K562 (cell line): ENCODE results near the gene FHIP2A.

Experiments
- FOXK1 ChIP-seq: sonication (generic); formaldehyde crosslinking; IDR thresholded peaks from 2 replicates; pipeline ENCODE4 v1.8.0; 2022; ENCODE audit warnings: missing genetic modification reagents, mild to moderate bottlenecking, borderline replicate concordance
- HDGF ChIP-seq: fragments of 450-650 bp; IDR thresholded peaks from 2 replicates; pipeline ENCODE4 v1.6.1; 2016
- MYNN ChIP-seq, 2 experiments: sonication (generic); formaldehyde crosslinking in 1 of 2; IDR thresholded peaks; 2 replicates each; pipeline versions ENCODE4 v1.5.0 to v1.6.1; 2016 to 2020; ENCODE audit warnings: antibody characterized with exemption in 1 of 2, missing genetic modification reagents in 1 of 2
- NFIC ChIP-seq: fragments of 450-650 bp; IDR thresholded peaks from 2 replicates; pipeline ENCODE4 v1.6.1; 2017; ENCODE audit warnings: mild to moderate bottlenecking, inconsistent platforms
- NR3C1 ChIP-seq: sonication (generic); formaldehyde crosslinking; IDR thresholded peaks from 2 replicates; pipeline ENCODE4 v1.8.1; 2022; ENCODE audit warnings: missing genetic modification reagents
- POLR2A ChIP-seq: fragments of 450-650 bp; conservative IDR thresholded peaks from 2 replicates; pipeline ENCODE4 v1.6.1; 2016
- POLR2AphosphoS5 ChIP-seq: IDR thresholded peaks from 2 replicates; pipeline ENCODE4 v1.6.1; 2011; ENCODE audit warnings: mild to moderate bottlenecking, low read depth, low read length, moderate library complexity; ENCODE audit not compliant: control insufficient read depth, insufficient read depth
- RFX5 ChIP-seq: IDR thresholded peaks from 2 replicates; pipeline ENCODE4 v1.6.1; 2011; ENCODE audit warnings: low read depth, mild to moderate bottlenecking, improper control_type of control experiment, low read length
- XRCC5 ChIP-seq: fragments of 200-400 bp; formaldehyde crosslinking; IDR thresholded peaks from 2 replicates; pipeline ENCODE4 v1.6.1; 2017; ENCODE audit warnings: low read depth, mild to moderate bottlenecking, low read length
- TF ChIP-seq, protein P1 (sequence below), 3 experiments: IDR thresholded peaks in 2 of 3; conservative IDR thresholded peaks in 1 of 3; 2 replicates each; pipeline ENCODE4 v1.5.1; 2011 to 2012; ENCODE audit warnings: low read length in 3 of 3, mild to moderate bottlenecking in 3 of 3, control low read depth in 2 of 3, improper control_type of control experiment in 1 of 3, inconsistent platforms in 1 of 3, low read depth in 1 of 3, mixed read lengths in 1 of 3, moderate library complexity in 1 of 3; ENCODE audit not compliant: insufficient read depth in 2 of 3
- TF ChIP-seq, protein P2 (sequence below): fragments of 450-650 bp; conservative IDR thresholded peaks from 2 replicates; pipeline ENCODE4 v1.6.1; 2016; ENCODE audit warnings: missing genetic modification characterization, low read depth, mild to moderate bottlenecking, missing compliant biosample characterization, moderate library complexity
- TF ChIP-seq, protein P3 (sequence below): fragments of 250-450 bp; sonication (Bioruptor Pico); IDR thresholded peaks from 2 replicates; pipeline ENCODE4 v1.8.0; 2021; ENCODE audit warnings: borderline replicate concordance, mild to moderate bottlenecking, moderate library complexity; ENCODE audit not compliant: poor library complexity, severe bottlenecking

DNA sequence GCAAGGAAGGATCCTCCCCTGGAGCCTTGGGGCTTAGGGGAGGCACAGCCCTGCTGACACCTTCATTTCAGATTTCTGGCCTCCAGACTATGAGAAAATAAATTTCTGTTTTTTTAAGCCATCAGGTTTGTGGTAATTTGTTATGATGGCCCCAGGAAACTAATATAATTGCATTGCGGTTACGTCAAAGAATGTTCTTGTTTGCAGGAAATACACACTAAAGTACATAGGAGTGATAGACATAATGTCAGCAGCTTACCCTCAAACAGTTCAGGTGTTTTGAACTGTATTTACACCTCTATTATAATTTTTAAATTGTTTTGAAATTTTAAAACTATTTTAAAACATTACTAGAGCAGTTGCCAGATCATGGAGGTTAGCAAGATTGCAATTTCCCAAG is 12.6 kb upstream of the FHIP2A start:
- TF ChIP-seq NR3C1 (CRISPR knock-in tag) (no peak), RFX5 (no peak), POLR2A (no peak), NFIC (no peak), XRCC5 (no peak), MYNN (IDR thresholded peaks at IDR 0.05) (no peak), MYNN (CRISPR knock-in tag; IDR thresholded peaks at IDR 0.05) (no peak), POLR2AphosphoS5 (no peak), FOXK1 (CRISPR knock-in tag) (no peak), HDGF (no peak)
- TF ChIP-seq, protein P1, sequence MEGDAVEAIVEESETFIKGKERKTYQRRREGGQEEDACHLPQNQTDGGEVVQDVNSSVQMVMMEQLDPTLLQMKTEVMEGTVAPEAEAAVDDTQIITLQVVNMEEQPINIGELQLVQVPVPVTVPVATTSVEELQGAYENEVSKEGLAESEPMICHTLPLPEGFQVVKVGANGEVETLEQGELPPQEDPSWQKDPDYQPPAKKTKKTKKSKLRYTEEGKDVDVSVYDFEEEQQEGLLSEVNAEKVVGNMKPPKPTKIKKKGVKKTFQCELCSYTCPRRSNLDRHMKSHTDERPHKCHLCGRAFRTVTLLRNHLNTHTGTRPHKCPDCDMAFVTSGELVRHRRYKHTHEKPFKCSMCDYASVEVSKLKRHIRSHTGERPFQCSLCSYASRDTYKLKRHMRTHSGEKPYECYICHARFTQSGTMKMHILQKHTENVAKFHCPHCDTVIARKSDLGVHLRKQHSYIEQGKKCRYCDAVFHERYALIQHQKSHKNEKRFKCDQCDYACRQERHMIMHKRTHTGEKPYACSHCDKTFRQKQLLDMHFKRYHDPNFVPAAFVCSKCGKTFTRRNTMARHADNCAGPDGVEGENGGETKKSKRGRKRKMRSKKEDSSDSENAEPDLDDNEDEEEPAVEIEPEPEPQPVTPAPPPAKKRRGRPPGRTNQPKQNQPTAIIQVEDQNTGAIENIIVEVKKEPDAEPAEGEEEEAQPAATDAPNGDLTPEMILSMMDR (IDR thresholded peaks at IDR 0.05 in 2 of 3, conservative IDR thresholded peaks at IDR 0.05 in 1 of 3; ENCODE audit: insufficient read depth in 2 of 3, low read depth in 1 of 3, low read length in 3 of 3): no peak
- TF ChIP-seq, protein P2, sequence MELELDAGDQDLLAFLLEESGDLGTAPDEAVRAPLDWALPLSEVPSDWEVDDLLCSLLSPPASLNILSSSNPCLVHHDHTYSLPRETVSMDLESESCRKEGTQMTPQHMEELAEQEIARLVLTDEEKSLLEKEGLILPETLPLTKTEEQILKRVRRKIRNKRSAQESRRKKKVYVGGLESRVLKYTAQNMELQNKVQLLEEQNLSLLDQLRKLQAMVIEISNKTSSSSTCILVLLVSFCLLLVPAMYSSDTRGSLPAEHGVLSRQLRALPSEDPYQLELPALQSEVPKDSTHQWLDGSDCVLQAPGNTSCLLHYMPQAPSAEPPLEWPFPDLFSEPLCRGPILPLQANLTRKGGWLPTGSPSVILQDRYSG (tag): no peak
- TF ChIP-seq, protein P3, sequence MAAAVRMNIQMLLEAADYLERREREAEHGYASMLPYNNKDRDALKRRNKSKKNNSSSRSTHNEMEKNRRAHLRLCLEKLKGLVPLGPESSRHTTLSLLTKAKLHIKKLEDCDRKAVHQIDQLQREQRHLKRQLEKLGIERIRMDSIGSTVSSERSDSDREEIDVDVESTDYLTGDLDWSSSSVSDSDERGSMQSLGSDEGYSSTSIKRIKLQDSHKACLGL (CRISPR knock-in tag): no peak
